ENCODE data around the gene TRIM13. TPM values are rescaled to one million over a fixed set of nuclear protein-coding genes. Genes with fewer than 3 reads are reported as not detected.

TRIM13 gene
- total and polyA plus RNA-seq, 2 experiments from 2014 or later: 18.1 to 24.0 TPM

DNA sequence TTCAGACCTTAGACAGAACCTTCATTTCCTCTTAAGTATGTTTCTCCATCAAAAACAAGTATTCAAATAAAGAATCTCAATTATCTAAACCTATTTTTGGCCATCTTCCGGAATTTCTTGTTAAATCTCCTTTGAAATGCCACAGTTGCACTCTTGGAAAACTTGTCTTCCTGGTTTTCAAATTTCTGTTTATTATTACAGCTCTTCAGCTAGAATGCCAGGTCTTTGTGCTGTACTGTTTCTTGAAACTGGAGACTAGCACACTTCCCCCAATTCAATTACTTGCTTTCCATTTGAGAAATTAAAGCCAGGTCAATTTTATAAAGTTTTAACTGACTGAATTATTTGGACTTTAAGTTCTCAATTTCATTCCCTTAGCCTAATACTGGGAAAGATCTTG, 28.6 kb downstream of the TRIM13 start:
- Histone ChIP-seq H3K4me2 (no peak overlapping the region), H3K27ac (peak overlapping the region; percentile 26)

DNA sequence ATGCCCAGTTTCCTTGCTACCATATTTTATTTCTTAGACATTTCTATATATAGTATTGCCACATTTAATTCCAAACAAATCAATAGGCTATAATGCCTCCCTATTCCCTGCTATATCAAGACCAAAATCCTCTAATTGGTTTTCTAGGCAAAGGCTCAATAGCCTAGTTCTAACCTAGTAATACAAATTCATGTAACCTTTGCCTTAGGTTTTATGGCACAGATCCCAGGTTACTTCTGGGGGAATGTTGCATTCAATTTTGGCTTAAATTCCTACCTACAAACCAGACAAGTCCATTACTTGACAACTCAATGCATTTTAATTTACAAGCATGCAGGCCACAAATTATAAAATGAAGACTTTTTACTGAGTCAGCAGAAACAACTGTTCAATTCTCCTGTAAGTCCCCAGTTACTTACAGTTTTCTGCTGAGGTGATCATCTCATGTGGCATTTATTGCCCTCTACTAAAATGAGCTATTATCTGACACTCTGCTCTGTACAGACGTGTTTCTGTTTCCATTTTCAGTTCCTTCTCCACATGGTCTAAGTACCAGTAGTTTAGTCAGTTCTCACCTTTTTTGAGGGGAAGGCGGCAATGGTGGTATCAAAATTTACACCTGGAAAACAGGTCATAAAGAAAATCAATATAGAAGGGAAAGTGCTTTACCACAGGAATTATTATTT, 30.1 kb downstream of the TRIM13 start:
- no peaks in the 10 kb centered on the region for H3K79me2 ChIP-seq
- H4K20me1 ChIP-seq (ENCODE audit: insufficient read depth, poor library complexity, severe bottlenecking): no peaks in the 10 kb centered on the region
- no peaks in the 10 kb centered on the region for H3K9me2 ChIP-seq (replicated peaks; ENCODE audit: insufficient read depth)
- H3K4me1 ChIP-seq (ENCODE audit: insufficient read depth): no peaks in the 10 kb centered on the region
- WGBS (ENCODE audit: low lambda C conversion rate, missing lambda C conversion rate): 72% methylated on average over 2 of the region's 2 CpGs
- H3K4me2 ChIP-seq: no peak overlapping the region
- H3K27ac ChIP-seq: no peak overlapping the region
- H3K36me3 ChIP-seq (replicated peaks; ENCODE audit: insufficient read depth, low read depth): no peaks in the 10 kb centered on the region
- H3K4me3 ChIP-seq: no peak overlapping the region
- no peak for DNase-seq (ENCODE audit: low spot score)
- H3K9me3 ChIP-seq (ENCODE audit: low read depth): no peaks in the 10 kb centered on the region
- H2AFZ ChIP-seq: no peak overlapping the region
- no peaks in the 10 kb centered on the region for H3K27me3 ChIP-seq
- TF ChIP-seq, protein P1, sequence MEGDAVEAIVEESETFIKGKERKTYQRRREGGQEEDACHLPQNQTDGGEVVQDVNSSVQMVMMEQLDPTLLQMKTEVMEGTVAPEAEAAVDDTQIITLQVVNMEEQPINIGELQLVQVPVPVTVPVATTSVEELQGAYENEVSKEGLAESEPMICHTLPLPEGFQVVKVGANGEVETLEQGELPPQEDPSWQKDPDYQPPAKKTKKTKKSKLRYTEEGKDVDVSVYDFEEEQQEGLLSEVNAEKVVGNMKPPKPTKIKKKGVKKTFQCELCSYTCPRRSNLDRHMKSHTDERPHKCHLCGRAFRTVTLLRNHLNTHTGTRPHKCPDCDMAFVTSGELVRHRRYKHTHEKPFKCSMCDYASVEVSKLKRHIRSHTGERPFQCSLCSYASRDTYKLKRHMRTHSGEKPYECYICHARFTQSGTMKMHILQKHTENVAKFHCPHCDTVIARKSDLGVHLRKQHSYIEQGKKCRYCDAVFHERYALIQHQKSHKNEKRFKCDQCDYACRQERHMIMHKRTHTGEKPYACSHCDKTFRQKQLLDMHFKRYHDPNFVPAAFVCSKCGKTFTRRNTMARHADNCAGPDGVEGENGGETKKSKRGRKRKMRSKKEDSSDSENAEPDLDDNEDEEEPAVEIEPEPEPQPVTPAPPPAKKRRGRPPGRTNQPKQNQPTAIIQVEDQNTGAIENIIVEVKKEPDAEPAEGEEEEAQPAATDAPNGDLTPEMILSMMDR (IDR thresholded peaks at IDR 0.05; ENCODE audit: poor library complexity): no peak
- TF ChIP-seq EZH2phosphoT487 (IDR thresholded peaks at IDR 0.05; ENCODE audit: low read depth, severe bottlenecking, unreplicated experiment): no peak
- TF ChIP-seq EZH2 (IDR thresholded peaks at IDR 0.05; ENCODE audit: borderline replicate concordance): no peak

More for the DNA sequence above, 28.6 kb downstream of the TRIM13 start:
- no peaks in the 10 kb centered on the region for H3K27me3 ChIP-seq
- no peaks in the 10 kb centered on the region for H4K20me1 ChIP-seq (ENCODE audit: insufficient read depth, poor library complexity, severe bottlenecking)
- no peaks in the 10 kb centered on the region for H3K36me3 ChIP-seq (replicated peaks; ENCODE audit: insufficient read depth, low read depth)
- no peaks in the 10 kb centered on the region for H3K79me2 ChIP-seq
- 52% methylated on average over 1 of the region's 1 CpG for WGBS (ENCODE audit: low lambda C conversion rate, missing lambda C conversion rate)
- H2AFZ ChIP-seq: no peak overlapping the region
- TF ChIP-seq EZH2 (IDR thresholded peaks at IDR 0.05; ENCODE audit: borderline replicate concordance) (no peak), EZH2phosphoT487 (IDR thresholded peaks at IDR 0.05; ENCODE audit: low read depth, severe bottlenecking, unreplicated experiment) (no peak)
- TF ChIP-seq, protein P1 (IDR thresholded peaks at IDR 0.05; ENCODE audit: poor library complexity): no peak
- no peak overlapping the region for H3K4me3 ChIP-seq
- H3K9me2 ChIP-seq (replicated peaks; ENCODE audit: insufficient read depth): no peaks in the 10 kb centered on the region
- H3K9me3 ChIP-seq (ENCODE audit: low read depth): no peaks in the 10 kb centered on the region
- no peak for DNase-seq (ENCODE audit: low spot score)
- no peaks in the 10 kb centered on the region for H3K4me1 ChIP-seq (ENCODE audit: insufficient read depth)

DNA sequence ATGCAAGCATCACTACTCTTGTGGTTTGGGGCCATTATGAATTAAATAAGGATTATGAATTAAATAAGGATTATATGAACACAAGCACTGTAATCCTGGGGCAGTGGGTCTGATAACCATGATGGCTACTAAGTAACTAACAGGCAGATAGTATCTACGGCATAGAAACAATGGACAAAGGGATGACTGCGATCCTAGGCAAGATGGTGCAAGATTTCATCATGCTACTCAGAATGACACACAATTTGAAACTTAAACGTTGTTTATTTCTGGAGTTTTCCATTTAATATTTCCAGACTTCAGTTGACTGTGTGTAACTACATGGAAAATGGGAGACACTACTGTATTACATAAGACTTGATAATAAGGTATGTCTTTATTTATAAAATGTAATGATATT, 33.5 kb downstream of the TRIM13 start:
- no peaks in the 10 kb centered on the region for H3K9me3 ChIP-seq (ENCODE audit: low read depth)
- TF ChIP-seq EZH2phosphoT487 (IDR thresholded peaks at IDR 0.05; ENCODE audit: low read depth, severe bottlenecking, unreplicated experiment) (no peak), EZH2 (IDR thresholded peaks at IDR 0.05; ENCODE audit: borderline replicate concordance) (no peak)
- TF ChIP-seq, protein P1 (IDR thresholded peaks at IDR 0.05; ENCODE audit: poor library complexity): no peak
- H4K20me1 ChIP-seq (ENCODE audit: insufficient read depth, poor library complexity, severe bottlenecking): no peaks in the 10 kb centered on the region
- no peak overlapping the region for H2AFZ ChIP-seq
- no peaks in the 10 kb centered on the region for H3K79me2 ChIP-seq
- no peak overlapping the region for H3K27ac ChIP-seq
- 68% methylated on average over 3 of the region's 3 CpGs for WGBS (ENCODE audit: low lambda C conversion rate, missing lambda C conversion rate)
- no peak overlapping the region for H3K4me3 ChIP-seq
- no peaks in the 10 kb centered on the region for H3K9me2 ChIP-seq (replicated peaks; ENCODE audit: insufficient read depth)
- H3K4me1 ChIP-seq (ENCODE audit: insufficient read depth): no peaks in the 10 kb centered on the region
- H3K36me3 ChIP-seq (replicated peaks; ENCODE audit: insufficient read depth, low read depth): no peaks in the 10 kb centered on the region
- H3K4me2 ChIP-seq: no peak overlapping the region
- DNase-seq (ENCODE audit: low spot score): no peak
- H3K27me3 ChIP-seq: no peaks in the 10 kb centered on the region
